HG03439 (cell line): ENCODE data around the gene KRT17.
"Not testable (repeated sequence)": the region's sequence is repeated elsewhere in the genome, so short reads cannot be mapped to it uniquely, and the experiment has no call there.

ENCODE experiments used
- ATAC-seq: cut with Tn5 transposase; IDR thresholded peaks from one replicate; pipeline ENCODE4 v1.9.1; 2021; ENCODE audit warnings: mild to moderate bottlenecking, moderate library complexity; ENCODE audit not compliant: unreplicated experiment

Gene KRT17

GRCh38 chr17:41621916-41622315, 2.5 kb downstream of the KRT17 start:
- no peak for ATAC-seq

- not testable (repeated sequence) for ATAC-seq
Measured at GRCh38 chr17:41621435-41621817, 2.9 kb downstream of the KRT17 start.

- ATAC-seq = no peak
Measured at GRCh38 chr17:41620583-41621434, 3.6 kb downstream of the KRT17 start.

- ATAC-seq = not testable (repeated sequence)
Measured at GRCh38 chr17:41619927-41620582, 4.3 kb downstream of the KRT17 start.

GRCh38 chr17:41619036-41619926, 5.1 kb downstream of the KRT17 start:
- ATAC-seq = no peak

- no peak for ATAC-seq
Measured at GRCh38 chr17:41618341-41619035, 5.9 kb downstream of the KRT17 start.

GRCh38 chr17:41617698-41618097, 6.7 kb downstream of the KRT17 start:
- ATAC-seq = no peak

- no peak for ATAC-seq
Measured at GRCh38 chr17:41617136-41617535, 7.2 kb downstream of the KRT17 start.

GRCh38 chr17:41616486-41616885, 7.9 kb downstream of the KRT17 start:
- not testable (repeated sequence) for ATAC-seq

- no peak for ATAC-seq
Measured at GRCh38 chr17:41615454-41615853, 8.9 kb downstream of the KRT17 start.

- ATAC-seq = not testable (repeated sequence)
Measured at GRCh38 chr17:41614767-41615166, 9.6 kb downstream of the KRT17 start.

- ATAC-seq = no peak
Measured at GRCh38 chr17:41614098-41614497, 10.3 kb downstream of the KRT17 start.

- ATAC-seq = no peak
Measured at GRCh38 chr17:41613277-41614082, 10.9 kb downstream of the KRT17 start.

GRCh38 chr17:41612376-41613160, 11.8 kb downstream of the KRT17 start, which contains the start of gene KRT16:
Gene KRT16 (minus strand): TSS chr17:41612767. CDS start chr17:41612688, 79 bp downstream.
- ATAC-seq = not testable (repeated sequence)

GRCh38 chr17:41610965-41611640, 13.3 kb downstream of the KRT17 start:
- no peak for ATAC-seq

GRCh38 chr17:41610061-41610517, 14.3 kb downstream of the KRT17 start:
- ATAC-seq = not testable (repeated sequence)

- ATAC-seq = not testable (repeated sequence)
Measured at GRCh38 chr17:41606930-41607329, 17.4 kb downstream of the KRT17 start.

- ATAC-seq = no peak
Measured at GRCh38 chr17:41602524-41602923, 21.9 kb downstream of the KRT17 start.
